Breast epithelium (tissue), 3 donors: Measurements from ENCODE around the gene CLASP1.

ENCODE experiments used
- CTCF ChIP-seq, 3 donors: fragments of 450-650 bp; IDR thresholded peaks; one replicate each; pipeline ENCODE4 v1.5.1; 2016 to 2017; ENCODE audit warnings: antibody characterized with exemption in 3 of 3, mild to moderate bottlenecking in 3 of 3, moderate library complexity in 3 of 3
- POLR2A ChIP-seq: fragments of 450-650 bp; IDR thresholded peaks from one replicate; pipeline ENCODE4 v1.6.1; 2016; ENCODE audit warnings: antibody characterized with exemption, mild to moderate bottlenecking, moderate library complexity
- POLR2AphosphoS5 ChIP-seq, 3 donors: sonication (generic); formaldehyde crosslinking; IDR thresholded peaks; one replicate each; pipeline ENCODE4 v1.6.1; 2017; ENCODE audit warnings: antibody characterized with exemption in 3 of 3

- no peak for TF ChIP-seq CTCF (IDR thresholded peaks at IDR 0.05)
- TF ChIP-seq POLR2A = no peak
- TF ChIP-seq POLR2AphosphoS5 (IDR thresholded peaks at IDR 0.05) = no peak
Observed at GRCh38 chr2:121333834-121334558, 315.3 kb downstream of the CLASP1 start.
